OCI-LY1 (cell line): ENCODE measurements around the gene PPP4C.

Experiments
- H2AFZ ChIP-seq: fragments of 200-600 bp; sonication (generic), shearing (Covaris generic); 2 replicates; pipeline ENCODE4 v1.6.0; 2014; ENCODE audit warnings: antibody characterized with exemption, mild to moderate bottlenecking, low read length
- H3F3A ChIP-seq: fragments of 200-600 bp; sonication (generic), shearing (Covaris generic); 2 replicates; pipeline ENCODE4 v1.6.0; 2014; ENCODE audit warnings: mild to moderate bottlenecking, antibody characterized with exemption, low read length, moderate library complexity; ENCODE audit not compliant: insufficient read depth
- H3K27ac ChIP-seq: fragments of 200-600 bp; sonication (generic); 2 replicates; pipeline ENCODE4 v1.5.1; 2014; ENCODE audit warnings: low read length, mixed run types, mild to moderate bottlenecking, low read depth; ENCODE audit not compliant: poor library complexity, severe bottlenecking
- H3K27me3 ChIP-seq: fragments of 200-600 bp; sonication (generic); 2 replicates; pipeline ENCODE4 v1.6.0; 2014; ENCODE audit warnings: antibody characterized with exemption, mild to moderate bottlenecking, low read length, moderate library complexity; ENCODE audit not compliant: insufficient read depth
- H3K36me3 ChIP-seq: fragments of 200-600 bp; sonication (generic); 2 replicates; pipeline ENCODE4 v1.6.1; 2014; ENCODE audit warnings: mild to moderate bottlenecking, antibody characterized with exemption, low read length, moderate library complexity, mixed read lengths; ENCODE audit not compliant: insufficient read depth
- H3K4me1 ChIP-seq: fragments of 200-600 bp; sonication (generic); 2 replicates; pipeline ENCODE4 v1.5.1; 2014; ENCODE audit warnings: mild to moderate bottlenecking, low read length, moderate library complexity; ENCODE audit not compliant: insufficient read depth, severe bottlenecking
- H3K4me2 ChIP-seq: fragments of 200-600 bp; sonication (generic), shearing (Covaris generic); 2 replicates; pipeline ENCODE4 v1.6.1; 2014; ENCODE audit warnings: low read length
- H3K4me3 ChIP-seq: fragments of 200-600 bp; sonication (generic); 2 replicates; pipeline ENCODE4 v1.5.1; 2014; ENCODE audit warnings: low read length, low read depth, mild to moderate bottlenecking, mixed read lengths; ENCODE audit not compliant: poor library complexity, severe bottlenecking
- H3K79me2 ChIP-seq: fragments of 200-600 bp; shearing (Covaris generic); 2 replicates; pipeline ENCODE4 v1.6.1; 2016; ENCODE audit warnings: mixed run types, low read length, mixed read lengths; ENCODE audit not compliant: insufficient read depth
- H3K9ac ChIP-seq: fragments of 200-600 bp; sonication (generic), shearing (Covaris generic); 2 replicates; pipeline ENCODE4 v1.6.1; 2014; ENCODE audit warnings: mild to moderate bottlenecking, low read length, mixed read lengths
- H3K9me2 ChIP-seq: fragments of 200-600 bp; sonication (generic), shearing (Covaris generic); 2 replicates; pipeline ENCODE4 v1.6.1; 2014; ENCODE audit warnings: low read depth, mild to moderate bottlenecking, low read length, mixed read lengths
- H3K9me3 ChIP-seq: fragments of 200-600 bp; shearing (Covaris generic); 2 replicates; pipeline ENCODE4 v1.6.1; 2014; ENCODE audit warnings: low read length, mixed read lengths
- H4K20me1 ChIP-seq: fragments of 200-600 bp; sonication (generic), shearing (Covaris generic); 2 replicates; pipeline ENCODE4 v1.6.0; 2016; ENCODE audit warnings: mild to moderate bottlenecking, low read length; ENCODE audit not compliant: insufficient read depth
- CTCF ChIP-seq: fragments of 200-600 bp; sonication (generic), shearing (Covaris generic); IDR thresholded peaks from 2 replicates; pipeline ENCODE4 v1.5.1; 2017; ENCODE audit warnings: mild to moderate bottlenecking, antibody characterized with exemption, low read length, moderate library complexity, mixed read lengths
- EZH2 ChIP-seq: fragments of 200-600 bp; sonication (generic), shearing (Covaris generic); IDR thresholded peaks from 2 replicates; pipeline ENCODE4 v1.8.0; 2017; ENCODE audit warnings: borderline replicate concordance, mixed run types, mild to moderate bottlenecking, antibody characterized with exemption, low read length, moderate library complexity, mixed read lengths

Gene PPP4C

GRCh38 chr16:30075503-30076275 lies at the start of gene PPP4C:
Gene PPP4C (plus strand): TSS chr16:30075994. CDS start chr16:30076378, 384 bp downstream.
- peak within 1 kb of the TSS; percentile 93 for H3K27ac ChIP-seq

GRCh38 chr16:30026449-30026848 lies 49.3 kb upstream of the PPP4C start:
- H3K36me3 ChIP-seq: no peaks in the 10 kb centered on the region
- H3K9ac ChIP-seq: no peak overlapping the region
- no peak overlapping the region for H3K4me3 ChIP-seq
- H4K20me1 ChIP-seq: no peaks in the 10 kb centered on the region
- peaks cover 12% of the 10 kb centered on the region; the same call in 1 of the 2 replicates for H3K27me3 ChIP-seq
- no peak overlapping the region for H3K27ac ChIP-seq
- H3K9me2 ChIP-seq: no peaks in the 10 kb centered on the region
- H3K4me2 ChIP-seq: no peak overlapping the region
- H2AFZ ChIP-seq: no peak overlapping the region
- H3K4me1 ChIP-seq: peaks cover under 1% of the 10 kb centered on the region
- TF ChIP-seq EZH2 (no peak), CTCF (no peak)
- no peaks in the 10 kb centered on the region for H3F3A ChIP-seq
- no peaks in the 10 kb centered on the region for H3K9me3 ChIP-seq
- no peaks in the 10 kb centered on the region for H3K79me2 ChIP-seq

More at GRCh38 chr16:30075503-30076275, at the start of gene PPP4C:
- Histone ChIP-seq H3K9me3 (no peaks in the 10 kb centered on the region), H3K27me3 (no peaks in the 10 kb centered on the region), H3K9me2 (no peaks in the 10 kb centered on the region), H4K20me1 (no peaks in the 10 kb centered on the region), H2AFZ (no peak within 1 kb of the TSS), H3K4me1 (peaks cover 41% of the 10 kb centered on the region), H3K79me2 (peaks cover 29% of the 10 kb centered on the region), H3K9ac (peak within 1 kb of the TSS; percentile 78), H3F3A (peaks cover 8% of the 10 kb centered on the region; the same call in 1 of the 2 replicates), H3K4me2 (peak within 1 kb of the TSS; percentile 82), H3K4me3 (peak within 1 kb of the TSS; percentile 82), H3K36me3 (peaks cover 59% of the 10 kb centered on the region)
- TF ChIP-seq EZH2 (no peak), CTCF (no peak)

- H3K4me3 ChIP-seq: no peak overlapping the region
- H3K4me2 ChIP-seq: no peak overlapping the region
- no peak for TF ChIP-seq EZH2
- TF ChIP-seq CTCF: no peak
- H3K27me3 ChIP-seq: peaks cover 9% of the 10 kb centered on the region; the same call in 1 of the 2 replicates
- H3K27ac ChIP-seq: no peak overlapping the region
- no peaks in the 10 kb centered on the region for H3K9me3 ChIP-seq
- no peaks in the 10 kb centered on the region for H3K4me1 ChIP-seq
- no peak overlapping the region for H3K9ac ChIP-seq
- no peaks in the 10 kb centered on the region for H3K79me2 ChIP-seq
- no peaks in the 10 kb centered on the region for H3K9me2 ChIP-seq
- H3F3A ChIP-seq: no peaks in the 10 kb centered on the region
- H4K20me1 ChIP-seq: no peaks in the 10 kb centered on the region
- no peaks in the 10 kb centered on the region for H3K36me3 ChIP-seq
- H2AFZ ChIP-seq: no peak overlapping the region
Measured at GRCh38 chr16:30027588-30028437, 48.0 kb upstream of the PPP4C start.
